ENCODE data around the gene RAP1GAP2. TPM values are rescaled to one million over a fixed set of nuclear protein-coding genes. Genes with fewer than 3 reads are reported as not detected.
A peak's percentile ranks its signal among the peaks of the same experiment; 100 is the strongest.

Gene RAP1GAP2
- total and polyA plus RNA-seq, 11 donors, result 13.5 to 44.1 (median 34.3) TPM

DNA sequence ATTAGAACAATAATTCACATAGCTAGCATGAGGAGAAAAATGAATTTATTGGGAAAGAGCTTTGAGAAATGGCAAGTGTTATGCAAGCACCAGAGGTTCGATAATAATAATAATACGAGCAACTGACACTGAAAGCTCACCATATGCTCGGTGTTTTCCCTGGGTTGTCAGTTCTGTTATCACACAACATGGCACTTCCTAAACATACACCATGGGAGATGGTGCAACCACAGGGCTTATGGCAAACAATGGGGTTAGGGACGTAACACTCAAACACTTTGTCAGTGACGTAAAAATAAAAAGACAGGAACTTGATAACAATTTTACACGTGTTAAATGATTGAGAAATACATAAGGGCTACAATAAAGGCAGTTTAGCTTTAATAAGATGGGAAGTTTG, 243.5 kb downstream of the RAP1GAP2 start:
- WGBS, 4 donors, result 39 to 61% (median 47%) methylated on average over 6 of the region's 6 CpGs
- no peak overlapping the region for H3K4me3 ChIP-seq
- no peak overlapping the region for H3K27ac ChIP-seq
- H3K36me3 ChIP-seq, result no peaks in the 10 kb centered on the region
- no peaks in the 10 kb centered on the region for H3K4me1 ChIP-seq
- TF ChIP-seq, protein P1, sequence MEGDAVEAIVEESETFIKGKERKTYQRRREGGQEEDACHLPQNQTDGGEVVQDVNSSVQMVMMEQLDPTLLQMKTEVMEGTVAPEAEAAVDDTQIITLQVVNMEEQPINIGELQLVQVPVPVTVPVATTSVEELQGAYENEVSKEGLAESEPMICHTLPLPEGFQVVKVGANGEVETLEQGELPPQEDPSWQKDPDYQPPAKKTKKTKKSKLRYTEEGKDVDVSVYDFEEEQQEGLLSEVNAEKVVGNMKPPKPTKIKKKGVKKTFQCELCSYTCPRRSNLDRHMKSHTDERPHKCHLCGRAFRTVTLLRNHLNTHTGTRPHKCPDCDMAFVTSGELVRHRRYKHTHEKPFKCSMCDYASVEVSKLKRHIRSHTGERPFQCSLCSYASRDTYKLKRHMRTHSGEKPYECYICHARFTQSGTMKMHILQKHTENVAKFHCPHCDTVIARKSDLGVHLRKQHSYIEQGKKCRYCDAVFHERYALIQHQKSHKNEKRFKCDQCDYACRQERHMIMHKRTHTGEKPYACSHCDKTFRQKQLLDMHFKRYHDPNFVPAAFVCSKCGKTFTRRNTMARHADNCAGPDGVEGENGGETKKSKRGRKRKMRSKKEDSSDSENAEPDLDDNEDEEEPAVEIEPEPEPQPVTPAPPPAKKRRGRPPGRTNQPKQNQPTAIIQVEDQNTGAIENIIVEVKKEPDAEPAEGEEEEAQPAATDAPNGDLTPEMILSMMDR (IDR thresholded peaks at IDR 0.05), result no peak
- TF ChIP-seq POLR2A (IDR thresholded peaks at IDR 0.05), result no peak
- intact Hi-C loops (cut with DNase I), result loop anchor here in 3 of 10 donors (10.0 kb wide), 3 partner anchors 605 to 625 kb away; partner anchors contain the start of genes EMC6 (in 1 of the 3) and TAX1BP3 (in 1 of the 3)
- ATAC-seq (no peak), DNase-seq (no peak)
- H3K9me3 ChIP-seq, result peaks cover 0 to 17% (median 3%) of the 10 kb centered on the region in 12 donors
- H3K27me3 ChIP-seq, result peaks cover 0 to 3% (median 0%) of the 10 kb centered on the region in 9 donors

DNA sequence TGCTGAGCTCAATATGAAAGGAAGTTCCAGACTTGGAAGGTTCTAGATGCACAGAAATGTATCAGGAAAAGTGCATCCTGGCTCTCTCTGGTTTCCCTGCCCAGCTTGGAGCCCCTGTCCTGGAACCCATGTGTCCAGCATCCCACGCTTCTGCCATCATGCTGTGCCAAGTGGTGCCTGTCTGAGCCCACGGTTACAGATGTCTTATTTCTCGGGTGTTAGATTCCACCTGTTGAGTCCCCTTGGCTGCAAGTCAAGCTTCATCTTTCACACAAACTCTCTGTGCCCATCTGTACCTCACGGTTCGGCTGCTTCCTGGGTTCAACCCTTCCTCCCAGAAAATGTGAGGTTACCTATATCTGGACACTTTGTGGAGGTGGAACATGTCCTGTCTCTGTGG, 244.6 kb downstream of the RAP1GAP2 start:
- H3K27me3 ChIP-seq, result peaks cover 0 to 3% (median 0%) of the 10 kb centered on the region in 9 donors
- no peak overlapping the region for H3K27ac ChIP-seq
- no peaks in the 10 kb centered on the region for H3K4me1 ChIP-seq
- ATAC-seq, result no peak
- intact Hi-C loops (cut with DNase I), result loop anchor here in 3 of 10 donors (10.0 kb wide), 3 partner anchors 604 to 624 kb away; partner anchors contain the start of genes EMC6 (in 1 of the 3) and TAX1BP3 (in 1 of the 3)
- no peak overlapping the region for H3K4me3 ChIP-seq
- peaks cover 0 to 17% (median 3%) of the 10 kb centered on the region in 12 donors for H3K9me3 ChIP-seq
- DNase-seq, result no peak
- no peaks in the 10 kb centered on the region for H3K36me3 ChIP-seq
- 52 to 69% (median 65%) methylated on average over 5 of the region's 5 CpGs for WGBS, 4 donors
- TF ChIP-seq, protein P1 (IDR thresholded peaks at IDR 0.05), result no peak
- no peak for TF ChIP-seq POLR2A (IDR thresholded peaks at IDR 0.05)

DNA sequence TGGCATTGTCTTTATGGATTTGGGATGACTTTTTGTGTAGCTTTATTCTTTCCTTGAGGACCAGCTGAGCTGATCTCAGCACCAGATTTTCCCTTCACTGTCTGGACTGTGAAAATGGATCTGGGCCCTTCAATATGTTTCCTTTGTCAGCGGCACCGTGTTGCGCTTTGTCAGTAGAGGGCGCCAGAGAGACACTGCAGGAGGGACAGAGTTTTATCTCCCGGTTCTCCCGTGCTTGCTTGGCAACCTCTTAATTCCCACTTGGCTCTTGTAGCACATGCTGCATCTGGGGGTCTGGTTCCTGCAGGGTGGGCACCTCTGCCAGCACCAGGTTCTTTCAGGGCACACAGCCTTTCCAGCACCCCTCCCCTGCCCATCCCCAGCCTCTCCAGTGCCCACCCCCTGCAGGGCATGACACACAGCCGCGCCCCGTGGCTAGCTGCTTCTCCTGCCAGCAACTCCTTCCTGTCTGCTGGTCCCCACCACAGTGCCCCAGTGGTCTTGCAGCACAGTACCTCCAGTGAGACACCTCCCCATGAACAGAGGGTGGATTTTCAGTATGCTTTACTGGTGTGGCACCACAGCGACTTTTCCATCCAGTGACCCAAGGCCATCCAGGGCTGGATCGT, 247.6 kb downstream of the RAP1GAP2 start:
- peaks cover 0 to 17% (median 3%) of the 10 kb centered on the region in 12 donors for H3K9me3 ChIP-seq
- 59 to 64% (median 62%) methylated on average over 11 of the region's 11 CpGs for WGBS, 4 donors
- DNase-seq, result no peak
- no peaks in the 10 kb centered on the region for H3K36me3 ChIP-seq
- H3K27ac ChIP-seq, result no peak overlapping the region
- no peak for TF ChIP-seq POLR2A (IDR thresholded peaks at IDR 0.05)
- TF ChIP-seq, protein P1 (IDR thresholded peaks at IDR 0.05), result peak in 2 of 12 donors; percentile 17 to 21
- no peak overlapping the region for H3K4me3 ChIP-seq
- no peak for ATAC-seq
- H3K27me3 ChIP-seq, result peaks cover 0 to 3% (median 0%) of the 10 kb centered on the region in 9 donors
- intact Hi-C loops (cut with DNase I), result loop anchor here in 3 of 10 donors (10.0 kb wide), 3 partner anchors 601 to 621 kb away; partner anchors contain the start of genes EMC6 (in 1 of the 3) and TAX1BP3 (in 1 of the 3)
- H3K4me1 ChIP-seq, result peaks cover 0 to 6% (median 1%) of the 10 kb centered on the region in 12 donors

DNA sequence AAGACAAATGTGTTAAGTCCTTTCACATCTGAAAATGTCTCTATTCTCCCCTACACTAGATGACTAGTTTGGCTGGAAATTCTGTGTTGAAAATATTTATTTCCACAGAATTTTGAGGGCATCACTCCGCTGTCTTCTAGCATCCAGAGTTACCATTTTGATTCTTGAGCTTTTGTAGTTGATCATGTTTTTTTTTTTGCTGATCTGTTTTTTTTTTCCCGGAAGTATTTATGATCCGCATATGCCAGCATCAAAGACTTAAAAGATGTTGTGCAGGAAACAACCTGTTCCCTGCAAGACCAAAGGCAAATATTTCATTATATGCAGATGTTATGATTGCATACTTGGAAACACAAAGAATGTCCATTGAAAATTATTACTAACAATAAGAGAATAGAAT, 250.5 kb downstream of the RAP1GAP2 start:
- H3K9me3 ChIP-seq, result peaks cover 0 to 17% (median 3%) of the 10 kb centered on the region in 12 donors
- peaks cover 0 to 3% (median 0%) of the 10 kb centered on the region in 9 donors for H3K27me3 ChIP-seq
- DNase-seq (no peak), ATAC-seq (no peak)
- no peak overlapping the region for H3K27ac ChIP-seq
- WGBS, 4 donors, result 78 to 86% (median 80%) methylated on average over 3 of the region's 3 CpGs
- H3K4me3 ChIP-seq, result no peak overlapping the region
- H3K4me1 ChIP-seq, result peaks cover 0 to 14% (median 4%) of the 10 kb centered on the region in 12 donors
- TF ChIP-seq, protein P1 (IDR thresholded peaks at IDR 0.05), result no peak
- no peak for TF ChIP-seq POLR2A (IDR thresholded peaks at IDR 0.05)
- H3K36me3 ChIP-seq, result no peaks in the 10 kb centered on the region
- intact Hi-C loops (cut with DNase I), result loop anchor here in 7 of 10 donors (5.0 to 10.0 kb wide), 4 partner anchors 598 to 618 kb away; partner anchors contain the start of genes EMC6 (in 1 of the 7) and TAX1BP3 (in 1 of the 7)

All from heart left ventricle (tissue), 16 donors.